RCC 7860 (cell line): ENCODE data around the gene CDH23.

Source experiments
- DNase-seq: peaks from one replicate; pipeline ENCODE4 v3.0.0-alpha.2; 2015; ENCODE audit warnings: low spot score
- FAIRE-seq: peaks from 2 replicates; lab custom pipeline; 2012; peaks lifted over from hg19 to GRCh38; lab: Jason Lieb, UNC

The CDH23 gene

DNA sequence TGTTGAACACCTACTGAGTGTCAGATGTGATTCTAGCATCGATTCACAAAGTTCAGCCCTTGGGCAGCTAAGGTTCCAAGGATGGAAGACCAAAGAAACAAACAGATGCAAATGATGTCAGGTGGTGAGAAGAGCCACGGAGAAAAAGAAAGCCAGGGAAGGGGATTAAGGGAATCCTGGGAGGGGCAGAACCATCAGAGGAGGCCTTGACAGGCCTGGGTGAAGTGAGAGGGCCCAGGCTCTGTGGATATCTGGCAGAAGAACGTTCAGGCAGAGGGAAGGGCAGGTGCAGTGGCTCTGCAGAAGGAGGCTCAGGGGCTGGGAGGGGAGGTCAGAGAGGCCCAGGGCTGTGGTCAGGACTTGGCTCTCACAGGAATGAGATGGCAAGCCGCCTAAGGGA lies 232.4 kb downstream of the CDH23 start:
- no peak for DNase-seq
- no peak for FAIRE-seq

DNA sequence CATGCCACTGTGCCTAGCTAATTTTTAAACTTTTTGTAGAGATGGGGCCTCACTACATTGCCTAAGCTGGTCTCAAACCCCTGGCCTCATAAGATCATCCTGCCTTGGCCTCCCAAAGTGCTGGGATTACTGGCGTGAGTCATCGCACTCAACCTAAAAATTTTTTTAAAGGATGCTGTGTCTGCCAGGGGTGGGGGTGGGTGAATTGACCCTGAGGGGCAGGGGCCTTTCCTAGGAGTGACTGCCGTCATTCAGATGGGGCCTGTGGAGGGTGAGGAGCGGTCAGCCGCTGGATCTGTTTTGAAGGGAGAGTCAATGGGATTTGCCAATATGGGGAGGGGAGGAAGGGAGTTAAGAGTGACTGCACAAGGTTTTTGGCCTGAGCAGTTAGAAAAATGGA lies 233.4 kb downstream of the CDH23 start:
- DNase-seq (no peak), FAIRE-seq (no peak)

DNA sequence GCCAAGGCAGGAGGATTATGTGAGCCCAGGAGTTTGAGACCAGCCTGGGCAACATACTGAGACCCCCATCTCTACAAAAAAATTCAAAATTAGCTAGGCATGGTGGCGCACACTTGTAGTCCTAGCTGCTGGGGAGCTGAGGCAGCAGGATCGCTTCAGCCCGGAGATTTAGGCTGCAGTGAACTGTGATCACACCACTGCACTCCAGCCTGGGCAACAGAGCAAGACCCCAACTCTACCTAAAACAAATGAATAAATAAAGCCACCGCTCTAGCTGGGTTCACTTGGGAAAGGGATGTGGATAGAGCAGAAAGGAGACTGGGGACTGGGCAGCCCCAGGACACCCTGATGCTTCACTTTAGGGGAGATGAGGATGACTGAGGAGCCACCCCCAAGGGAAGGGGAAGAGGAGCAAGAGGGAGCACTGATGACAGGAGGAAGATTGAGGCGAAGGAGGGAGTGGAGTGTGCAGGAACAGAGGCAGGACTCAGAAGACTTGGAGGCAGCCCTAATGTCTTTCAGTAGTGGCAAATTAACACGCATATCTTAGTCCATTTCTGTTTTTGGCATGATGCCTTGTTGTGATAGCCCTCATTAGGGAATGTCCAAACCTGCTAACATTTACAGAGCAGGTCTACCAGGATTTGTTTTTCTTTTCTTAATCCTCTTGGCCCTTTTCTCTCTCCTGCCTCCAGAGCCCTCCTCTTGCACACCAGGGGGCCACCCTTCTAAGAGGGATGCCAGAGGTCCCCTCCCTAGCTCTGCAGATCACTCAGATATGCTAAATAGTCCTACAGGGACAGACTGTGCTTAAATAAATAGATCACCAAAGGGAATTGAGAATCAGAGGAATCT lies 234.5 kb downstream of the CDH23 start:
- DNase-seq (no peak), FAIRE-seq (no peak)

DNA sequence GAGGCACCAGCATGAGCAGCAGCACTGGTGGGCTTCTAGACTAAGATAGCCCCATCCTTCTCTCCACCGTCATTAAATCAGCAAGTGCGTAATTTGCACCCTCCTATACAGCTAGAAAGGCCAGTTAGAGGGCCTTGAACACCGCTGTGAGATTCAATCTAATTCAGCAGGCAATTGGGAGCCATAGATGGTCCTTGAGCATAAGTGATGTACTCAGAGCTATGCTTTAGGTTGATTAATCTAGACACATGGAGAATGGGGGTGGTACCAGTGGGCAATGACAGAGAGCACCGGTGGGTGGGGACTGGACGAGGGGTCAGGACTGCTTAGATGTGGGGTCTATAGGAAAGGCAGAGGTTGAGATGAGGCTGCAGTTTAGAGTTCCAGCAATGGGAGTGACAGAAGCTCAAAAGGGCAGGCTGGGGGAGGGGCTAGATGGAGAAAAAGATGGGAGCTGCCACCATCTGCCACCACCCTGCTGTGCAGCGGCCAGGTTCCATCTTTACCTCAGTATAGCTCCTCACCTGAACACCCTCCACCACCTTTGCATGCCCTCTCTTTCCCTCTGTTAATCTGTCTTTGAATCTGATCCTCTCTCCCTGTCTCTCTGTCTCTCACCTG lies 235.6 kb downstream of the CDH23 start:
- FAIRE-seq (no peak), DNase-seq (no peak)

DNA sequence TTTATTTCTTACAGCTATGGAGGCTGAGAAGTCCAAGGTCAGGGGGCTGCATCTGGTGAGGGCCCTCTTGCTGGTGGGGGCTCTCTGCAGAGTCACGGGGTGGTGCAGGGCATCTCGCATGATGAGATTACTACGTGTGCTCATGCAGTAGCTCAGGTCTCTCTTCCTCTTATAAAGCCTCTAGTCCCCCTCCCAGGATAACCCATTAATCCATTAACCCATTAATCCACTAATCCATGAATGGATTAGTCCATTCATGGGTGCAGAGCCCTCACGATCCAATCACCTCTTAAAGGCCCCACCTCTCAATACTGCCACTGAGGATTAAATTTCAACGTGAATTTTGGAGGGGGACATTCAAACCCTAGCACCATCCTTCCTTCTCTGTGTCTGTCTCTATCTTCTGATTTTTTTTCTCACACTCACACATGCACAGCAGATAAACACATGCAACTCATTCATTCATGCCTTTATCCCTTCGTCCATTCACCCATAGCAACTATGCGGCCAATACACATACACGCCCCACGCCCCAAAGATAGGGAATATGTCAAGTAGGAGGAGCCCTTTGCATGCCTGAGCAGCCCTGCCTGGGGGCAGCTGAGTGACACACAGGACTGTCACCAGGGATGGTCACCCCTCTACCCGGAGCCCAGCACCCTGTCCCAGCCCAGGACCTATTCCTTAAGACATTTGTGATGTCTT lies 236.3 kb downstream of the CDH23 start:
- no peak for DNase-seq
- no peak for FAIRE-seq

DNA sequence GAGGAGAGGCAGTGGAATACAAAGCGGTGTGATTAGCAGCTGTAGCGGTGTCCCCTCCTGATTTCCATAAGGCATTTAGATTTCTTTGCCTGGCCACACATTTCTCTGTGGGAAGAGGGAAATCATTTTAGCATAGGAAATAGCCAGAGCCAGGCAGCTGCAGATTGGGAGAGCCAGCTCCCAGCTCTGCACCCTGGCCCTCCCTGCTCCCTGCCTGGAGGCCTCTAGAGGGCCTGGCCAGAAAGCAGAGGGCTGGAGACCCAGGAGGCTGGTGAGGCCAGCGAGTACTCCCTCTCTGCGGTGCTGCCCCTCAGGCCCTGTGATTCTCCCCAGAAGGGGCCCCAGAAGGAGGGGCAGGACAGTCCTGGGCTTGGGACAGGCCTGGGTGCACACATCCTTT lies 237.2 kb downstream of the CDH23 start:
- DNase-seq: no peak
- no peak for FAIRE-seq

DNA sequence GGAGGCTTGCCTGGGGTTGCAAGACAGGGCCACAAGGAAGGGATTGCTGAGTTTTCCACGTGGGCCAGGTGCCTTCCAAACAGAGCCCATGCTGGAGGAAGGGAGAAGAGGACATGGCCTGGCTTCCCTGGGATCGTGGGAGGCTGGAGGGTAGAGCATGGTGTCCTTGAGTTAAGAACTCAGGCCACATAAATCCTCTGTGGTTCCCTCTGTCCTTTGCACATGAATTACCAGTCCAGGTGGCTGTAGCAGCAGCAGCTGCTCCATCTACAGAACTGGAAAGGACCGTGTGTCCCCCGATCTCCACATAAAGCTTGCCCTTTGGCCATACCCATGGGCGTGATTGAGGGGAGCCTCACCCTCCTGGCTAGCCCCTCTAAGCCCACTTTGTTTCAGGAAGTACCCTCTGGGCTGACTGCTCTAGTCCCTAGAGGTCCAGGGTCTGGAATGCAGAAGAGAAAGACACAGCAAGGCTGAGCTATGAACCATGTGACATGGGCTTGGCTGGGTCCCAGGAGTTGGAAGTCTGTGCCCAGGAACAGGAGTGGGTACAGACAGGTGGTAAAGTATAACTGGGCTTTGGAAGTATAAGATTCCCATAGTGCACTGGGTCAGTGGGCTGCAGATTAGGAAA lies 237.9 kb downstream of the CDH23 start:
- no peak for DNase-seq
- no peak for FAIRE-seq

DNA sequence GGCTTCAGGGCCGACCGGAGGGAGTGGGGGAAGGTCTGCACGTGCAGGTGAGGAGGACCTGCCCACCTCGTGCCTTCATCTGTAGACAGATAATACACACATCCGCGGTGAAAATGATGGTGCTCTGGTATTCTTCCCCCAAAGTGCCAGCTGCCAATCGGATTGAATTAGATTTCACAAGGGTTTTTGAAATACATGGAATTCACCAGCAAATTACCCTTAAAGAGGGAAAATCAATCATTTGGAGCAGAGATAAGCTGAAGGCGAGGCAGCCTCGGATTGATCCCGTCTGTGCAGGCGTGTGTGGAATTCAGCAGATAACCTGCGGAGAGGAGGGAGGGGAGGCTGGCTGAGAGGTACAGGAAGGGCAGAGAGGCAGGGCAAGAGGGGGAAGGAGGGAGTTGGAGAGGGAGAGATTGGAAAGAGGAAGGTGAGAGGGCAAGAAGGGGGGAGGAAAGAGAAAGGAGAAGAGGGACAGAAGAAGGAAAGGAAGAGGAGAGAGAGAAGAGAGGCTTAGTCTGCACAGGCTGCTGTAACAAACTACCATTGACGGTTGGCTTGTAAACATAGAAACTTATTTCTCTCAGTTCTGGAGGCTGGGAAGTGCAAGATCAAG lies 238.6 kb downstream of the CDH23 start:
- DNase-seq: no peak
- FAIRE-seq: no peak

DNA sequence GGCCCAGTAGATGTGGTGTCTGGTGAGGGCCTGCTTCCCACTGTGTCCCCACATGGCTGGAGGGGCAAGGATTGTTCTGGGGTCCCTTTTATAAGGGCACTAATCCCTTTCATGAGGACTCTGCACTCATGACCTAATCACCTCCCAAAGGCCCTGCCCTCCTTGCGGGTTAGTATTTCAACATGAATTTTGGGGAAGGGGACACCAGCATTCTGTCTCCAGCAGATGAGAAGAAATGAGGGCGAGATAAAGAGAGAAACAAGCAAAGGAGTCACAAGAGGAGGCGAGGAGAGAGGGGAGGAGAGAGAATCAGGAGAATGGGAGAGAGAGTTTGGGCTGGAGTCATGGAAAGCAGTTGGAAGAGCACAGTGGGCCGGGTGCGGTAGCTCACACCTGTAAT lies 239.1 kb downstream of the CDH23 start:
- DNase-seq: no peak
- no peak for FAIRE-seq

DNA sequence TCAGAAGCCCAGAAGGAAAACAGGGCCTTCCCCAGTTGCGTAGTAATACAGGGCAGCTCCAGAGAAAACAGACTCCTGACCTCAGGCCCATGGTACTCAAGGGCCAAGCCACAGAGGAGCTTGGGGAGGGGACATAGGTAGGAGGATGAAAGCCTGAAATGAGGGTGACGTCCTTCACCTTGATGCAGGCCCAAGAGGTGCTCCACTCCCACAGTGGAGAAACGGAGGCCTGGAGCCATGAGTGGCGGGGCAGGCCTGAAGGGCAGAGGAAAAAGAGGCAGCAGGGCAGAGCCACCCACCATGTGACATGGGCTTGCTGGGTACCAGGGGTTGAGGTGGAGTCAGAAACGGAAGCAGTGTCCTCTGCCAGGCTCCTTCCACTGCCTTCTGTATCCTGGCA lies 239.9 kb downstream of the CDH23 start:
- DNase-seq (no peak), FAIRE-seq (no peak)

DNA sequence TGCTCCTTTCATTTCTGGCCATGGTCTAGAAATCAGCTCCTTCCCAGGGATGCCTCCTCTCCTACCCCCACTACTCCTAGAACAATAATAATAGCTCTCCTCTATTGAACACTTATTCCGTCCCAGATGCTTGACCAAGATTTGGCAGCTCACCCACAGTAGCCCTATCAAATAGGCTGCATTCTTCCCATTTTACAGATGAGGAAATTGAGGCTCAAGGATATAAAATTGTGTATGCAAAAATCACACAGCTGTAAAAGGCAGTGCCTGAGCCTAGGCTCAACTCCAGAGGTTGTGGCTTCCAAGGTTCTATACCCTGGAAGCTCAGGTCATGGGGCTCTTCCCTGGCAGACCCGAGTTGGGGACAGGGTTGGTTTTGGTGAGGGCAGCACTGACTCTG lies 240.6 kb downstream of the CDH23 start:
- FAIRE-seq: no peak
- no peak for DNase-seq

DNA sequence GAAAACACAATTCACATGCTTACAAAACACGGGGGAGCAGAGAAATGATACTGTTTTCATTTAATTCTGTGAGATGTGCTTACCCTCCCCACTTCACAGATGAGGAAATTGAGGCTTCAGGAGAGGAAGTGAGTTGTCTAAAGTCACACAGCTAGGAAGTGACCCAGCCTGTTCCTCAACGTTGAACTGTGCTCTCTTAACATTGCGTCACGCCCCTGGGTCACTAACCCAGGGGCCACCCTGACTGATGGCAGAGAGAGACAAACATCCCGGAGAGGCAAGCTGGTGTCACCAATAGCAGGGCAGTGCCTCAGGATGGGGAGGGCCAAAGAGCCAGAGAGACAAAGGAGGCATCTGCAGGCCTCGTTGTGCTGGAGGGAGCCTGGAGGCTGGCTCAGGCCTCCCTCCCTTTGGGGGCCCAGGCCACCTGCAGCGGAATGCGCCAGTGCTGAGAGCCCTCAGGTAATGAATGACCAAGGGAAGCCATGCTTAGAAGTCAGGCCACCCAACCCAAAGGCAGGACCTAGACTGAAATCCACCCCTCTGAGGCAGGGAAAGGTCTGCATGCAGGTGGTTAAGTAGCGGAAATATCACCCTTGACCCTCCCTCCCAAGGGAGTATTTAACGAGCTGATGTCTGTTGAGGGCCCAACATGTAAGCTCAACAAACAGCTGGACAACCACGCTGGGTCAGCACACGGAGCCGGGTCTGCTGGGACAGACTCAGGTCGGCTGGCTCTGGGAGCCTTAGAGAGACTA lies 241.5 kb downstream of the CDH23 start:
- no peak for DNase-seq
- FAIRE-seq: no peak

DNA sequence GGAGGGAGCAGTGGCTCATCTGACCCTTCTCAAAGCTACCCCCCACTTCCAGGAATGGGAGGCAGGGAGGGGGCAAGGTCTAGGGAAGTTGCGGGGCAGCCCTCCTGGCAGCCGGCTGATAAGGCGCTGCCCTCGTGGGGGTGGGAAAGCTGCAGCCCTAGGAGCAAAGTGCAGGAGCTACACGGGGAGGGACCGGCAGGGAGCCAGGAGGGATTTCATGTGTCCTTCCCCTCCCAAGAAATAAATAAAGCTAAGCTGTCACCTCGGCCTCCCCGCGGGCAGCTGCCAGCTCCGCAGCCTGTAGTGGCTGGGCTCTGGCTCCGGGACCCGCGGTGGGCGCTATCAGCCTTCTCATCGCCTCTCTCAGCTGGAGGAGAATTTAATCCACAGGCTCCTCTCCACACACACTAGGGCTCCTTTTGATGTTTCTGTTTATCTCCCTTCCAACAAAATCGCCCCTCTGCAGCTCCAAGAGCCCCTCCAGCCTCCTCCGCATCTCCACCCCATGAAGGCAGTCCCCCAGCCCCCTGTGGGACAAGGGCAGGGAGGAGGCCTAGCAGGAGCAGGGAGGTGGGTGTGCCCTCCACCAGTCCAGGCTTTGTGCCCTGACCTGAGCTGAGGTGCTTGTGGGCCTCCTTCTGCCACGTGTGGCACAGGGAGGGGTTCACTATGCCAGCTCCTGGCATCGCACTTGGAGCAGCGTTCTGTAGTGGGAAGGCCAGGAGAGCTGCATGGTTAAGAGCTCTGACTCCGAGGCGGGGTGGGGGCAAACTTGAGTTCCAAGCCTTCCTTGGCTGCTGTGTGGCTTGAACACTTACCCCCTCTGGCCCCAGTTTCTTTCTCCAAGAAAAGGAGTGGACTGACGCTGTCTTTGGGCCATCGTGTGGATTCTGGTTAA lies 242.4 kb downstream of the CDH23 start:
- FAIRE-seq (no peak), DNase-seq (no peak)

DNA sequence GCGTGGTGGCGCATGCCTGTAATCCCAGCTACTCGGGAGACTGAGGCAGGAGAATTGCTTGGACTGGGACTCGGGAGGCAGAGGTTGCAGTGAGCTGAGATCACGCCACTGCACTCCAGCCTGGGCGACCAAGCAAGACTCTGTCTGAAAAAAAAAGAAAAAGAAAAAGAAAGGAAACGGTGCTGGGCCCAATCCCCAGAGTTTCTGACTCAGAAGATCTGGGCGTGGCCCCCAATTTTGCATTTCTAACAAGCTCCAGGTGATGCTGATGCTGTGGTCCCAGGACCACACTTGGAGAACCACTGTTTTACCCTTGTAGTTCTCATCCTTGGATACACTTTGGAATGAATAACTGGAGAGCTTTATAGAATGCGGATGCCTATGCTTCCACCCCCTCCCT lies 243.9 kb downstream of the CDH23 start:
- DNase-seq (no peak), FAIRE-seq (no peak)

DNA sequence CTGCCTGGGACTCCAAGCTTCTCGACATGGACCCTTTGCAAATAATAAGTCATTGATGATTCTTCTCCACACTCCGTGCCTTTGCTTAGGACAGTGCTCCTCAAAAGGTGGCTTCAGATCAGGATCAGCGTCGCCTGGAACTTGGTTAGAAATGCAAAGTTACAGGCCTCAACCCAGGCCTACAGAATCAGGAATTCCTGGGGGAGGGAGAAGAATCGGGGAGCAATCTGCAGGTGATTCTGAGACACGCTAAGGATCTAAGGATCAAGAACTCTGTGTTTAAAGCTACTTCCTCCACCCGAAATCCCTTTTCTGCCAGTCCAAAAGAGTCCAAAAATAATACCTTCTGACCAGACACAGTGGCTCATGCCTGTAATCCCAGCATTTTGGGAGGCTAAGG lies 244.7 kb downstream of the CDH23 start:
- FAIRE-seq: no peak
- no peak for DNase-seq

DNA sequence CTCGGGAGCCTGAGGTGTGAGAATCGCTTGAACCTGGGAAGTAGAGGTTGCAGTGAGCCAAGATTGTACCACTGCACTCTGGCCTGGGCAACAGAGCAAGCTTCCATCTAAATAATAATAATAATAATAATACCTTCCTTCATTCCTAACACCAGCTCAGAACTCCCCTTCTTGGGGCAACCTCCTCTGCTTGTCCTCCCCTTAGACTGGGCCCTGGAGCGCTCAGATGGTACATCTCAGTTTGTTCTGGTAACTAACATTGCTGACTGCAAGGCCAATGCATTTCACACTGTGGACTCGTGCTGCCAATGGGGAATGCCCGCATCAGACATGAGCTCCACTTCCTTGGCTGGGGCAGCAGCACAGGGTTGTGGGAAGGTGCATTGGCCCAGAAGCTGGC lies 245.3 kb downstream of the CDH23 start:
- no peak for DNase-seq
- FAIRE-seq: no peak

DNA sequence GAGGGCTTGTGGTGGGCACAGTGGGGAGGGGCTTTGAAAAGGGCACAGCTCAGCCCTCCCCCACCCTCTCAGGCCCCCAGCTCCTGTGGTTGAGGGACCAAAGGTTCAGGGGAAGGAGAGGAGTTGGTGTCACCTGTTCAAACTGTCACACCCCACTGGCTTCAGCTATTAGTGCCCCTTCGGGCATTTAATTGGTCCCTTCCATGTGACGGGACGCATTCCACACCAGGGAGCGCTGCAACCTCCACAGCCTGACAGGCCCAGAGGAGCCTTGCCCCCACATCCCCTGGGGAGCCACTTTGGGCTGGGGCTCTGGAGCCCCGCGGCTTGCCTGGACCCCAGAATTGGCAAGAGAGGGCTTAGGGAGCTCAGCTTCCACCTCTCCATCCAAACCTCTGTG lies 247.2 kb downstream of the CDH23 start:
- no peak for DNase-seq
- FAIRE-seq: no peak

DNA sequence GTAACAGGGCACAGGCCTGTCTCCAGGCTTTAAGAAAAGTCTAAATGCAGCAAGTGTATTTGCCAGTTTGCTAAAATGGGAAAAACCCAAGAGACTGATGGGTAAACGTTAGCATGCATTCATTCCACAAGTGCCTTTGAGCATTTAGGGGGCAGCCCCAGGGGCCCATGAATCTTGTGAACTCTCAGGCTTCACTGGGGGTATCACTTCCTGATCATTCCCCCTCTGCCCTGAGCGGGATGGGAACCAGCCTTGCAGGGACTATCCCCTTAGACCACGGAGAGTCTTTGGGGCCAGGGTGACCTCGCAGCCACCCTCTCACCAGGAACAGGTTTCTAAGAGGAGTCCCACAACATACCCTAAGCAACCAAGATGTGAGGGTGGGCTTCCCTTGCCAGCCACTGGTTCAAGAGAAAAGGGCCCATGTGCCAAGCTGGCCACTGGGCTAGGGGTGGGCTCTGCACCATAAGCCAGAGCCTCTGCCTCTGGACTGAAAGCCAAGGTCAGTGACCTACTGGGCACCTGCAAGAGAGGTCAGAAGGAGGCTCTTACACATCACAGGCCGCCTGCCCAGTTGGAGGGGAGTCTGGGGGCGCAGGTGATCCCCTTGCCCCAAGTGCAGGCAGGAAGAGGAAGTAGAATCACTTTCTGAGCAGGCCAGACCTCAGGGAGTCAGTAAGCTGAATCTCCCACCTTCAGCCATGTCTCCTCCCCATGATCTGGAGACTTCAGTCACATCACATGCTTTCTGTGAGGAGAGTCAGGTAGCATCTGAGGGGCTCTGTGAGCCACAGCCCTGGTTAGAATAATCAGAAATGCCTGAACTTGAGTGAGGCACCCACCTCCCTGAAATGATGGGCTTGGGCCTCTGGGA lies 247.8 kb downstream of the CDH23 start:
- FAIRE-seq (no peak), DNase-seq (no peak)
